Loucy (cell line): Measurements from ENCODE around the gene GBF1.

ENCODE experiments used
- CTCF ChIP-seq: fragments of 200-600 bp; sonication (generic); conservative IDR thresholded peaks from 2 replicates; pipeline ENCODE4 v1.5.1; 2014; ENCODE audit warnings: mild to moderate bottlenecking, antibody characterized with exemption, low read length
- EZH2phosphoT487 ChIP-seq: fragments of 200-600 bp; IDR thresholded peaks from 2 replicates; pipeline ENCODE4 v1.6.1; 2018; ENCODE audit warnings: antibody characterized with exemption, mild to moderate bottlenecking, moderate library complexity, borderline replicate concordance

DNA sequence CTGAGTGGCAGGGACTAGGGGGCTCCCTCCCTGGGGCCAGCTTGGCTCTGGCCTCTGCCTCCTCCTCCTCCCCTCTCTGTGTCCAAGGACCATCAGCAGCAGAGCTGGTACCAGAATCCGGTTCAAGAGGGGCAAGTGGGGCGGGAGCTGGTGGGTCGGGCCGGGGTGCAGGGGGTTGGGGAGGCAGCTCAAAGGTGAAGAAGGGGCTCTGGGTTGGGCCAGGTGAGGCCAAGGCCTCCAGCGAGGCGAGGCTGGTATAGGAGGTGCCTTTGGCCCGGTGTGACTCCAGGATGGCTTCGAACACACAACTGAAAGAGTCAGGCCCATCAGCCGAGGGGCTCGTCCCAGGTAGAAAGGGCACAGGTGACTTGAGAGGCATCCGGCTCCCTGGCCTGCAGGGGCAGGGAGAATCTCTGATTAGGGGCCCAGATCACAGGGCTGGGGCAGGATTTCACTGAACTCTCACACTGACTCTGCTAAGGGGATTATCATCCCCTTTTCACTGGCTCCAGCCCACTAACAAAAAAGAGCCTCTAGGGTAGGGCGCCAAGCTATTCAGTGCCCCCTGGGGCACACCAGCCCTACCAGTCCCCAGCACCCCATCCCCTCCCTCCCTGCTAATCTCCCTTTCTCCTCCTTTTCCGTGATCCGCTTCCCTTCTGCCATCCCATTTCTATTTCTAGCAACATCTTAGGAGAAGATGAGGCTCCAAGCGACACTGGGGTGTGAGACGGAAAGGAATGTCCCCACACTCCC lies 168.7 kb downstream of the GBF1 start:
- no peak for TF ChIP-seq CTCF
- no peak for TF ChIP-seq EZH2phosphoT487
